GM19397 (cell line): ENCODE data around the gene ZYG11A.
"Not testable (repeated sequence)": the region's sequence is repeated elsewhere in the genome, so short reads cannot be mapped to it uniquely, and the experiment has no call there.

Experiments
- ATAC-seq: cut with Tn5 transposase; IDR thresholded peaks from one replicate; pipeline ENCODE4 v1.9.1; 2021; ENCODE audit warnings: mild to moderate bottlenecking, moderate library complexity; ENCODE audit not compliant: unreplicated experiment

The ZYG11A gene

DNA sequence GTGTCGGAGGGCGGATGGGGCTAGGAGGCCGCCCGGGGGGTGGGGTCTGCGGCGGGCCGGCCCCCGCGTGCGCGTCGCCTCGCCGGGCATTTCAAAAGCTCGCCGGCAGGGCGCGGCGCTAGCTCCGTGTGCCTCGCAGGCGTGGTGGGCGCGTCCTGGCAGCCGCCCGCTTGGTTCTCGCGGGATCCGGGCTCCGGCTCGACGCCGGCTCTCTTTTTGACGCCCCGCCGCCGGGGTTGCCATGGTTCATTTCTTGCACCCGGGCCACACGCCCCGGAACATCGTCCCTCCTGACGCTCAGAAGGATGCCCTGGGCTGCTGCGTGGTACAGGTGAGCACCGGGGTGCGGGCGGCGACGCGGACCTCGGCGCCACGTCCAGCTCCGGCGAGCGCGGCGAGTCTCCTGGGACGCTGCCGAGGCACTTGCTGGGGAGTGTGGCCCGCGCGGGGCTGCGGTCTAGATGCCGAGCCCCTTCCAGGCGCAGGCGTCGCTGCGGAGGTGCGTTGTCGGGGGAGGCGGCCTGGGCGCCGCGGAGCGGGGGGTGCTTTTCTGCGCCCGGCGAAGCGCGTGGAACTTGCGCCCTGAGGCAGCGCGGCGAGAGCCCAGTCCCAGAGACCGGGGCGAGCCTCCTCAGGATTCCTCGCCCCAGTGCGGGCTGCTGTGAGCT lies at the start of gene ZYG11A:
Gene ZYG11A (plus strand): TSS at position 118 of the 668 bp plus-strand sequence. CDS start 124 bp downstream, at position 242.
- no peak for ATAC-seq

DNA sequence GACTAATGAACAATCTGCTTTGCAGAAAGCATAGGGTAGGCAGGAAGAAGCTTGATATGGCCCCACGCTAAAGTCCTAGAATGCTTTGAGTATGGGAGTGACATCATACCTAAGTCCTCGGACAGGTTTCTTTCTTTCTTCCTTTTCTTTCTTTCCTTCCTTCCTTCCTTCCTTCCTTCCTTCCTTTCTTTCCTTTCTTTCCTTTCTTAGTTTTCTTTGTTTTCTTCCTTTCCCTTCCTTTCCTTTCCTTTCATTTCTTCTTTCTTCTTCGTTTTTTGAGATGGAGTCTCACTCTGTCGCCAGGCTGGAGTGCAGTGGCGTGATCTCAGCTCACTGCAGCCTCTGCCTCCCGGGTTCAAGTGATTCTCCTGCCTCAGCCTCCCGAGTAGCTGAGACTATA lies 48.8 kb upstream of the ZYG11A start:
- ATAC-seq = not testable (repeated sequence)

DNA sequence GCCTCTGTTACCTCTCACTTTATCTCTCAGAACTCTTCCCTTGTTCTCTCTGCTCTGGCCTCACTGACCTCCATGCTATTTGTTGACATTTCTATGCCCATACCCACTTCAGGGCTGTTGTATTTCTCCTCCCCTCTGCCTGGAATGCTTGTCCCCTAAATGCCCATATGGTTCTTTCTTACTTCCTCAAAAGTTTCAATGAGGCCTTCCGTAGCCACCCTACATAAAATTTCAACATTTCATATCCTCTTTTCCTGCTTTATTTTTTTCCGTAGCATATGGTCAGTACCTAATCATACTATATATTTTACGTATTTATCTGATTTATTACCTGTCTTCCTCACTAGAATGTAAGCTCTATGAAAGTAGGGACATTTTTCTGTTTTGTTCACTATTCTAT lies 47.1 kb upstream of the ZYG11A start:
- ATAC-seq = no peak

DNA sequence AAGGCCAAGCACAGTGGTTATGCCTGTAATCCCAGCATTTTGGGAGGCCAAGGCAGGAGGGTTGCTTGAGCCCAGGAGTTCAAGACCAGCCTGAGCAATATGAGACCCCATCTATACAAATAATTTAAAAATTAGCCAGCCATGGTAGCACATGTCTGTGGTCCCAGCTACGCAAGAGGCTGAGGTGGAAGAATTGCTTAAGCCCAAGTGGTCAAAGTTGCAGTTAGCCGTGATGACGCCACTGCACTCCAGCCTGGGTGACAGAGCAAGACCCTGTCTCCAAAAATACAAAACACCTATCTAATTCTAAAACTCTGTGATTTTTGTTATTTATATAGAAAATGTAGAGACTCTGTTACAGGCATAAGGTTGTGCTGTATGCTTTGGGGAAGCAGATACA lies 44.2 kb upstream of the ZYG11A start:
- ATAC-seq = no peak

DNA sequence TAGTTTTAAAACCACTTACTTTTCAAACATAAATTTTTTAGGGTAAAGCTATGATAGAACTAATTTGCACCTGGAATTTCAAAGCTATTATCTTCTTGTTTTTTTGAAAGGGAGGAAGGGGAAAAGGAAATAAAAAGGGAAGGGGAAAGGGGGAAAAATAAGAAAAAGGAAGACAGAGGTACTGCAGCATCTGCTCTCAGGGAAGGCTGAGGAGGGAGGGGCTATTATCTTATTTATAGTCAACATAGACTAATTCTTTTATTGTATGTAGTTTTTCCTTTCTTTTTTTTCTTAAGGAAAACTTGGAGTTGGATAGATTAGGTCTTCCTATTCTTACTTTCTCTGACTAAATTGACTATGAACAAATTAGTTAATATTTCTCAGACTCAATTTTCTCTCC lies 41.5 kb upstream of the ZYG11A start:
- ATAC-seq = no peak

DNA sequence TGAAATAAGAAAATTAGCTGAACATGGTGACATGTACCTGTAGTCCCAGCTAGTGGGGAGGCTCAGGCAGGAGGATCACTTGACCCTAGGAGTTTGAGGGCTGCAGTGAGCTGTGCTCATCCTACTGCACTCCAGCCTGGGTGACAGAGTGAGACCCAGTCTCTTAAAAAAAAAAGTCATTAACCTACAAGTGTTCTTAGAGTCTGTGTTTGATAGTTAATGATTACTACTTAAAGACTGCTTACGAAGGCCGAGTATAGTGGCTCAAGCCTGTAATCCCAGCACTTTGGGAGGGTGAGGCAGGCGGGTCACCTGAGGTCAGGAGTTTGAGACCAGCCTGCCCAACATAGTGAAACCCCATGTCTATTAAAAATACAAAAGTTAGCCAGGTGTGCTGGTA lies 38.5 kb upstream of the ZYG11A start:
- ATAC-seq = not testable (repeated sequence)

DNA sequence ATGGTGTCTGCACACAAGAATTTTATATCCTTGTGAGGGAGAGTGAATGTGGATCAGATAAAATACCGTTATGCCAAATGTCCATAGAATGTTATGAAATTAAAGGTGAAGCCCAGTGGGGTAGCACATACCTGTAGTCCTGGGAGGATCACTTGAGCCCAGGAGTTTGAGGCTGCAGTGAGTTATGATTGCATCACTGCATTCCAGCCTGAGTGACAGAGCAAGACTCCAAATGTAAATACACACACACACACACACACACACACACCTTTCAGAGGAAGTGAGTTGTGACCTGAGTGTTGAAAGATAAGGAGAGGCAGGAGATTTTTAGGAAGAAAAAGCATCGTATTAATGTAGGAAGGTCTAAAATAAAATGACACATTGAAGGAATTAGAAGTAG lies 28.1 kb upstream of the ZYG11A start:
- no peak for ATAC-seq

DNA sequence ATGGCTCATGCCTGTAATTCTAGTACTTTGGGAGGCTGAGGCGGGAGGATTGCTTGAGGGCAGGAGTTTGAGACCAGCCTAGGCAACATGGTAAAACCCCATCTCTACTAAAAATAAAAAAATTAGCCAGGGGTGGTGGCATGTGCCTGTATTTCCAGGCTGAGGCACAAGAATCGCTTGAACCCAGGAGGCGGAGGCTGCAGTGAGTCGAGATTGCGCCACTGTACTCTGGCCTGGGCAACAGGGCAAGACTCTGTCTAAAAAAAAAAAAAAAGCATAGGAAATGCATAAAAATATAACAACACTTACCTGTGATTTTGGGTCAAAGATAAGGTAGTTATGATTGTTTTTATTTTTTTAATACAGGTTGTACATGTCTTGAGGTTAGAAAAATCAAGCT lies 21.7 kb upstream of the ZYG11A start:
- ATAC-seq = not testable (repeated sequence)

DNA sequence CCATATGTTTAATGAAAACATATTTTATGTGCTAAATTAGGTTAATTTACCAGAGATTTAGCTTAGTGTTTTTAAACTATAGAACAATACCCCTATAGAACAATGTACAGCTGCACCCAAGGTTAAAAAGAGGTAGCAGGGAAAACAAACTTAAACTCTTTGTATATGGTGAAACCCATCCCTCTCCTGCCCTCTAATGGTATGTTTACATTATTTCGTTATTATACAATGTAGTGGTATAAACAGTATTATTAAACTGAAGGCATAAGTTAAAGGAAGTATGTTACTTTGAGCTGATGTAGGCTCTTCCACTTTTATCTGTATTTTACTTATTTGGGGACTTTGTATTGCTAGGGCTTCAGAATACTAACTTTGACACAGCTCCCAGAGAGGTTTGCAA lies 16.7 kb upstream of the ZYG11A start:
- ATAC-seq = no peak

DNA sequence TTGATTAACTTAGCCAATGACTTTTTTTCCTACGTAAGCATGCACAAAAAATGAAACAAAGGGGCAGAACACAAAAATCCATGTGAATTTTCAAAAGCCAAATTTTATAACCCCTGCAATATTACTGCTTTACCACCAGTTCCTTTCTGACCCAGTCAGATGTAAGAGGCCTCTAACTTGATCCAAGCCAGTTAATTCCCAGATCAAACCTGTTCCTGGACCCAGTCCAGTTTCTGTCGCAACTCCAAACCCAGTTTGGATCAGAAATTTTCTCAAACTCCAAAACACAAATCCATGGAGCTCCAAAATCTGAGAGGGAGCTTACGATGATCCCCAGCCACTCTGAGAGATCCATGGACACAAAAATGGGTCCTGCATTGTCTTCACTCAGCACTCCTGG lies 7.8 kb upstream of the ZYG11A start:
- no peak for ATAC-seq

DNA sequence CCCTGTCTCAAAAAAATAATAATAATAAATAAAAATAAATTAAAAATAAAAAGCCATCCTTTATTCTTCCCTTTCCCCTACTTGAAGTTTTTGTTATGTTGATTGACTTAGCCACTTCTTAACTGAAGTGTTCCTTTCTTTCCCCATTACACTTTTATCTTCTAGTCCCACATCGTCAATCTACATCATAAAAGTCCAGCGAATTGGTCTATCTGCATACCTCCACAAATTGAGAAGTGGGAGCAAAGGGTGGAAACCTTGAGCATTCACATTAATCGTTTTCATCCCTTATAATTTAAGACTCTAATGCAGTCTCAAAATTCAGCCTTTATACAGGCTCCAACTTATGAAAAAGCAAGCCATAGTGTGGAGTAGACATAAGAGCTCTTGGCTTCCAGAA lies 6.5 kb upstream of the ZYG11A start:
- no peak for ATAC-seq

DNA sequence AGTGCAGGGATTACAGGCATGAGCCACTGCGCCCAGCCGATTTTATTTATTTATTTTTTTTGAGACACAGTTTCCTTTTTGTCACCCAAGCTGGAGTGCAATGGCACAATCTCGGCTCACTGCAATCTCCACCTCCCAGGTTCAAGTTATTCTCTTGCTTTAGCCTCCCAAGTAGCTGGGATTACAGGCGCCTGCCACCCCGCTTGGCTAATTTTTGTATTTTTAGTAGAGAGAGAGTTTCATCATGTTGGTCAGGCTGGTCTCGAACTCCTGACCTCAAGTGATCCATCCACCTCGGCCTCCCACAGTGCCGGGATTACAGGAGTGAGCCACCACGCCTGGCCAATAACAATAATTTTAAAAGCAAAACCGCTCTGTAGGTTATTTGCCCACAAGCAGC lies 3.4 kb upstream of the ZYG11A start:
- ATAC-seq = not testable (repeated sequence)

DNA sequence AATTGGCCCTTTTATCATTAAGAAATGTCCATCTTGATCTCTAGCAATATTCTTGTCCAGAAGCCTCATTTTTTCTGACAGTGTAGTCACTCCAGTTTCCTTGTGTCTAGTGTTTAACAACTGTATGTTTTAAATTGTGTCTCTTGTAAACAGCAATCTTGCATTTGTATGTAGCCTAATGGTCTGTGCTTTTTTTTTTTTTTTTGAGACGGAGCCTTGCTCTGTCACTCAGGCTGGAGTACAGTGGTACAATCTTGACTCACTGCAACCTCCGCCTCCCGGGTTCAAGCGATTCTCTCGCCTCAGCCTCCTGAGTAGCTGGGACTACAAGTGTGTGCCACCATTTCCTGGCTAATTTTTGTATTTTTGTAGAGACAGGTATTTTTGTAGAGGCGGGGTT lies 2.6 kb downstream of the ZYG11A start:
- ATAC-seq = not testable (repeated sequence)

DNA sequence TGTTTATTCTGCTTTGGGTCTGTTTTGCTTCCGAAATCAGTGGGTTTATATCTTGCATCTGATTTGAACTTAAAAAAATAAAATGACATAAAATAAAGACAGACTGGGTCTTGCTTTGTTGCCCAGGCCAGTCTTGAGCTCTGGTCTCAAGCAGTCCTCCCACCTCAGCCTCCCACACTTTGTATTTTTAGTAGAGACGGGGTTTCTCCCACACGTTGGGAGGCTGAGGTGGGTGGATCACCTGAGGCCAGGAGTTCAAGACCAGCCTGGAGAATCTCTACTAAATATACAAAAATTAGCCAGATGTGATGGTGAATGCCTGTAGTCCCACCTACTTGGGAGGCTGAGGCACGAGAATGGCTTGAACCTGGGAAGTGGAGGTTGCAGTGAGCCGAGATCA lies 5.9 kb downstream of the ZYG11A start:
- ATAC-seq = no peak

DNA sequence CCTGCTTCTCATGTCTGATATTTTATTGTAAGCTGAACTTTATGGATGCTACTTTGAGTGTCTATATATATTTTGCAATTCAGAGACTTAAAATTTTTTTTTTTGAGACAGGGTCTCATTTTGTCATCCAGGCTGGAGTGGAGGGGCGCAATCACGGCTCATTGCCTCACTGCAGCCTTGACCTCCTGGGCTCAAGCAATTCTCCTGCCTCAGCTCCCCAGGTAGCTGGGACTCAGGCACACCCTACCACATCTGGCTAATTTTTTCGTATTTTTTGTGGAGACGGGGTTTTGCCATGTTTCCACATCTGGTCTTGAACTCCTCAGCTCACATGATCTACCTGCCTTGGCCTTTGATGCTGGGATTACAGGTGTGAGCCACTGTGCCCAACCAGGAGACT lies 8.4 kb downstream of the ZYG11A start:
- ATAC-seq = no peak

DNA sequence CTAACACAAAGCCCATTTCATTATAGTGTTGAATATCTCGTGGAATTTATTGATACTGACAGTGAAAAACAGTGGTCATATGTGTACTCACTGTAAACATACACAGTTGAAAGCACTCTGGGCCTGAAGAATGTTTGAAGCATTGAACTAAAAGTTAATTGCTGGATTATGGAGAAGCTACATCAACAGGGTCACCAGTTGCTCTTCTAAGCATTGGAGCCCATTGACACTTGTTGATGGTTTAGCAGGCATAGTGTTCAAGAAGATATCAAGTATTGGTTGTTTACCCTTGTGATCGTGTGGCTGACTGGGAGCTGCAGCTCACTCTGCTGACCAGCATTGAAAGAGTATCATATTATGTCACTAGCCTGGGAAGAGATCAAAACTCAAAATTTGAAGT lies 10.3 kb downstream of the ZYG11A start:
- no peak for ATAC-seq

DNA sequence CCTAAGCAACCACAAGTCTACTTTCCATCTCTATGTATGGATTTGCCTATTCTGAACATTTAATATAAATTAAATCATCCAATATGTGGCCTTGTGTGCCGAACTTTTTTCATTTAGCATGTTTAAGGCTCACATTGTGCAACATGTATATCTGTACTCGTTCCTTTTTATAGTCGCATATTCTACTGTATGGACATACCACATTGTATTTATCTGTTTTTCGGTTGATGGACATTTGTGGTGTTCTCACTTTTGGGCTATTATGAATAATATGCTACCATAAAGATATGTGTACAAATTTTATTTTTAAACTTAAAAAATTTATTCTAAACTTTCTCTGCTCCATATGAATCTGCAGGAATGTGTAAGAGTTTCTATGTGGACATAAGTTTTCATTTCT lies 13.0 kb downstream of the ZYG11A start:
- ATAC-seq = no peak

DNA sequence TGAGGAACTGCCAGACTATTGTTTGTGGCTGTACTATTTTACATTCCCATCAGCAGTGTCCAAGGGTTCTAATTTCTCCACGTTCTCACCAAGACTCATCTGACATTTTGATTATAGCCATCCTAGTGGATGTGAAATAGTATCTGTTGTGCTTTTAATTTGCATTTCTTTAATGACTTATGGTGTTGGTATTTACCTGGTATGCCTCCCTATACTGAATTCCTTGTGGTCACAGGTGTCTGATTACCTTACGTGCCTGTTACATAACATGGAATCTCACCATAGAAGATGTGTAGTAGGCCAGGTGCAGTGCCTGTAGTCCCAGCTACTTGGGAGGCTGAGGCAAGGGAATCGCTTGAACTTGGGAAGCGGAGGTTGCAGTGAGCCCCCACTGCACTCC lies 13.5 kb downstream of the ZYG11A start:
- no peak for ATAC-seq

DNA sequence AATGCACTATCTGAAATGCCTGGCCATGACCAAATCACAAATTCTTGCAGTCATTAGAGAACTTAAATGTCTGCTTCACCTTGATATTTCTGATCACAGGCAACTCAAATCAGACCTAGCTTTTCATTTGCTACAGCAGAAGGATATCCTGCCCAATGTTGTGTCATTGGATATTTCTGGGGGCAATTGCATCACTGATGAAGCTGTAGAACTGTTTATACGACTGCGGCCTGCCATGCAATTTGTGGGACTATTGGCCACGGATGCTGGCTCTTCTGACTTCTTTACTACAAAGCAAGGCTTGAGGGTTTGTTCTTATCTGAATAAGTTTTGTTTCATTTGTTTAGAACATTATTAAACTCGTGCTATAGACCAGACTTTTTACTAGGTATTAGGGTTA lies 14.9 kb downstream of the ZYG11A start:
- no peak for ATAC-seq

DNA sequence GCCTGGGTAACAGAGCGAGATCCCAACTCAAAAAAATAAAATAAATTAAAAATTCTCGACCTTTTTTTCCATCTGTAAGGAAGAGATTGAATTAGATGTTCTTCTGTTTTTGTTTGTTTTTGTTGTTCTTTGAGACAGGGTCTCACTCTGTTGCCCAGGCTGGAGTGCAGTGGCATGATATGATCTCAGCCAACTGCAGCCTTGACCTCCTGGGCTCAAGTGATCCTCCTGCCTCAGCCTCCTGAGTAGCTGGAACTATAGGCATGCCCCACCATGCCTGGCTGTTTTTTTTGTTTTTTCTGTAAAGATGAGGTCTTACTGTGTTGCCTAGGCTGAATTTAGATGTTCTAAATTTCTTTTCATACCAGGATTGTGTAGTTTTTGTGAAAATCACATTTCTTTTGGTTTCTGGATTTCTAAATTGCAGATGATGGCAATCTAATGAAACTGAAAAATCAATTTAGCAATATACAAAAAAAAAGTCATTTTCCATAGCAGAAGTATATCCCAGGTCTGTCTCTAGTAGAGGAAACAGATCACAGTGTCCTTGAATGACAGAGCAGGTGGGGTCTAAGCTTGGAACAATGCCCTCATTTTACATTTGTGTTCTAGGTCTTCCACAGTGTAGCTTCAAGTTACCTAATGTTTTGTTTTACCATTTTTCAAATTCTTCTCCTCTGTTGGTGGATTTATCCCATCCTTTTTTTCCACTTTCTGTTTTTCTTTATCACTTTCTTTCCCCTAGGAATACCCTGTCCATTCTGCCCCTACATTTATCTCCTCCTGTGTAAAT lies 20.3 kb downstream of the ZYG11A start:
- no peak for ATAC-seq

DNA sequence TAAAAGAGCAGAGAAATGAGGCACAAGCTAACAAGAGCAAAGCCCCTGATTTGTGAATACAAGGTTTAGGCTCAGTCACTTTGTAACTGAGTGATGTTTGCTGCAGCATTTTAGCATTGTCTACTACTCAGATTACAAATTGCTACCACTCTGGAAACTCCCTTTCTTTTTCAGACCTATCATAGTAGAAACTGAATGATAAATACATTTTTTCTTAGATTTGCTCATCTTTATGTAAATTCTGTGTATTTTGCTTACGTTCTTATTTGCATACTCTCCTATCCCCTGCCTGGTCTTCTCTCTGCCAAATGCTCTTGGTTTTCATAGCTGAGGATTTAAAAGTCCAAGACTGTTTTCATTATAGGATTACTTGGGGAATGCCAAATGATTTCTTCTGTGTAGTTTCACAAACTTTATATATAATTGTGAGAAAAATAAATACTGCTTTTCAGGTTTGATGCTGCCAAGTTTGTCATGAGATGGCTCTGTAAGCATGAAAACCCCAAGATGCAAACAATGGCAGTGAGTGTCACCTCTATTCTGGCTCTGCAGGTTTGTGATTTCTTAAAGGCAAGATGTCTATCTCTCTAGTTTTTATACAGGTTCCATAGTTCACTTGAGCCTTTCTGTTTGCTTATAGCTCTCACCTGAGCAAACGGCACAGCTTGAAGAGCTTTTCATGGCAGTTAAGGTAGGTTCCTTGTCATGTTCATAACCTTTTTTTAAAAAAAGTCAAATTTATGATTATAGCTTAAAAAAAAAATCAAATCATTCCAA lies 24.7 kb downstream of the ZYG11A start:
- ATAC-seq = peak; percentile 86

DNA sequence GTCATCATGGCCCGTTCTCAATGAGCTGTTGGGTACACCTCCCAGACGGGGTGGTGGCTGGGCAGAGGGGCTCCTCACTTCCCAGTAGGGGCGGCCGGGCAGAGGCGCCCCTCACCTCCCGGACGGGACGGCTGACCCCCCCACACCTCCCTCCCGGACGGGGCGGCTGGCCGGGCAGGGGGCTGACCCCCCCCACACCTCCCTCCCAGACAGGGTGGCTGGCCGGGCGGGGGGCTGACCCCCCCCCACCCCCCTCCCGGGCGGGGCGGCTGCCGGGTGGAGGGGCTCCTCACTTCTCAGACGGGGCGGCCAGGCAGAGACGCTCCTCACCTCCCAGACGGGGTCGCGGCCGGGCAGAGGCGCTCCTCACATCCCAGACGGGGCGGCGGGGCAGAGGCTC lies 27.2 kb downstream of the ZYG11A start:
- ATAC-seq = not testable (repeated sequence)
